ENCODE results near the gene PKIB.
"Not testable (repeated sequence)": the region's sequence is repeated elsewhere in the genome, so short reads cannot be mapped to it uniquely, and the experiment has no call there.

PKIB gene

GRCh38 chr6:122712448-122713137 is 102.4 kb downstream of the PKIB start:
- DNase-seq, result no peak

GRCh38 chr6:122713138-122713537 is 102.9 kb downstream of the PKIB start:
- DNase-seq, result no peak

DNA sequence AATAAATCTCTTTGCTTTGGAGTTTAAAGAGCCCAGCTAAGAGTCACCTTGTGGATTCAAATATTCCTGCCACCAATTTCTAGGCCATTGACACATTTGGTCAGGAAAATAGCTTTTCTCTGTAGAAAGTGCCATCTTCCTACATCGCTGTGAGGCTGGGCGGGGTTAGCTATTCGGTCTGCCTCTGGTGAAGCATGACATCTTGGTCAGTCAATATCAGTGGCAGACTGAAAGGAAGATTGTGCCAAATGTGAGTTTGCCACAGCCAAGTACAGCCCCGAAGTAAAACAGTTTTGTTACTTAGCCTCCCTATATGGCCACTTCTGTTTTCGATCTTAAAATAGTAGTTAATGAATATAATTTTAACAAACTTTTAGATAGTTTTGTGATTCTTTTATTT is 103.9 kb downstream of the PKIB start:
- DNase-seq, result no peak

GRCh38 chr6:122715725-122716124 is 105.5 kb downstream of the PKIB start:
- no peak for DNase-seq

DNA sequence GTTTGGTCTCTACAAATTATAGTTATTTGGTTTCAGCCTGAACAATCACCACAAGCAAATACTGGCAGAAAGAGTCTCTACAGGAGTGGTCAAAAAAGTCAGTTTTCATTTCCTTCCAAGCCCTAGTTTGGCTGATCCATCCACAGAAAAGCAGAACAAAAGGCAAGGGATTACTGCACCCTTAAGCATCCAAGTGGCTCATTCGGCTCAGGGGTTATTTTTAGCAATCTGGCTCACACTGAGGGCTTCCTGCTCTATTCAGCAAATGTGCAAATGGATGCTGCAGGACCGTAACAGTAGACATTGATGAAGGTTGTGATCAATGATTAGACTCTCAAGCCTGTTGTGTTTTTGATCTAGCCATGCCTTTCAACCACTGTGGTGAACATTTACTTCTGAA is 107.1 kb downstream of the PKIB start:
- DNase-seq, result no peak

DNA sequence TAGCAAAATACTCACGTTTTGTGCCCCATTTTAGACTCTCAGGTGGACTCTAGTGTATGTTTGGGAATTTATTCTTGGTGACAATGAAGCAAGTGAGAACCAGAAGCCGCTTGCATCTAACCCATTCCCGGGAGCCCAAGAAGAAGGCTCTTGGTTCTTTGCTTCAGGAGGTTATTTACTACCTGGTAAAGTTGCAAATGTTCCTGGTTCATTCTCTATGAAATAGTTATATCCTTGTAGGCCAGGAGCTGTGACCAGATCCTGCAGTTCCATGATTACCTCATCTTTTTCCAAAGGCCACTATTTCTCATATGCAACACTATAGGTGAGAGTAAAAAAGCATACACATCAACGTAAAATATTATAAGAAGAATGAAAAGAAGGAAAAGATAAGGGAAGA is 108.4 kb downstream of the PKIB start:
- DNase-seq, result no peak

DNA sequence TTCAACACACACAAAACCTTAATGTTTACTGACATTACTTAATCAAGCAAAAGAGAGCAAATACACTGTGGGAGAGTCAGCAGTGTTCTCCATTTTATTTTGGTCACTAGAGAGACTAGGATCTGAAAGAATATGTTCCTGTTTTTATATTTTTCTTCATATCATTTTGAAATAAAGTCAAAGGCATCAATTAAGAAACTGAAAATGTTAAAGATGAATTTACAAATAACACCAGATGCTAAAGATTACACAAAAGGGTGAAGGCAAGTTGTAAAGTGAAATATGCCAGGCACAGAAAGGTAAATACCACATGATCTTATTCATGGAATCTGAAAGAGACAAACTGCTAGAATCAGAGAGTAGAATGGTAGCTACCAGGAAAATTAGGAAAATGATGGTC is 109.0 kb downstream of the PKIB start:
- no peak for DNase-seq

- DNase-seq, result no peak
These were observed 112.5 kb downstream of the PKIB start for GRCh38 chr6:122722746-122723145.

- no peak for DNase-seq
These were observed 116.4 kb downstream of the PKIB start for GRCh38 chr6:122726649-122727048.

- DNase-seq, result no peak
These were observed 117.0 kb downstream of the PKIB start for GRCh38 chr6:122727244-122727643.

DNA sequence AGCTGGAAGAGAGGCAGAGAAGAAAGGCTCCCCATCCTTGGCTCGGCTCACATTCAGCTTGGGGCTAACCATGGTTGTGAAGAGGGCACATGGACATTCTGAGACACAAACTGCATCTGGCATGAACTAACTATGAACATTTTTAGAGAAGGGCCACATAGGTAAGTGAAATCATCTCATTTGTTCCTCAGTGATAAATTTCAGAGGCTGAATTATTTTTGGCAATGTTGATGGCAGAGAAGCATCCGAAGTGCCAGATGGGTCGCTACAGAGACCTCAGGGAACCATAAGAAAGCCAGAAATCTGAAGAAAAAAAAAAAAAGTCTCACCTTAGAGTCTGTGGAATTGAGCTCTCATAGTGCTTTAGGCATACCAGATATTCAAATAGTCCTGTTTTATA is 120.1 kb downstream of the PKIB start:
- no peak for DNase-seq

- no peak for DNase-seq
These were observed 120.7 kb downstream of the PKIB start for GRCh38 chr6:122730775-122731386.

- no peak for DNase-seq
These were observed 123.1 kb downstream of the PKIB start for GRCh38 chr6:122733259-122733658.

GRCh38 chr6:122734529-122735395 is 124.6 kb downstream of the PKIB start:
- DNase-seq, result no peak

GRCh38 chr6:122735582-122735981 is 125.4 kb downstream of the PKIB start:
- no peak for DNase-seq

DNA sequence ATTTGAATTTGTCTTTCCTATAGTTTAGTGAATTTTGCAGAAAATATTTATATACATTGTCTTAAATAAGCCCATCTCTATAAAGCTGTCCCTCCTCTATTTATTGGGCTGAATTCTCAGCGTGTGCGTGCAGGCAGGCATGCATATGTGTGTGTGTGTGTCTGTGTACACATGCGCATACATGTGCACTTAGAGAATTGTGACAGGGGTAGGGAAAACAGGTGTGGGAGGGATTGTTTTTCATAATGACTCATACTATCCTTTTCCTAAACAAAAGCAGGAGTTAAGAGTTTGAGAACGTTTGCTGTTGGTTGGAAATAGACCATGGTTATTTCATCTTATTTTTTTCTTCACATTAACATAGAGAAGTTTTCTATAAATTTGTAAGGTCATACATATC is 126.0 kb downstream of the PKIB start:
- no peak for DNase-seq

- DNase-seq, result no peak
These were observed 126.4 kb downstream of the PKIB start for GRCh38 chr6:122736616-122737015.

- no peak for DNase-seq
These were observed 129.9 kb downstream of the PKIB start for GRCh38 chr6:122740091-122740490.

GRCh38 chr6:122740936-122741335 is 130.7 kb downstream of the PKIB start:
- DNase-seq, result no peak

- not testable (repeated sequence) for DNase-seq
These were observed 134.0 kb downstream of the PKIB start for GRCh38 chr6:122744247-122744646.

- DNase-seq, result not testable (repeated sequence)
These were observed 134.7 kb downstream of the PKIB start for GRCh38 chr6:122744856-122745255.

- DNase-seq, result no peak
These were observed 136.5 kb downstream of the PKIB start for GRCh38 chr6:122746688-122747087.

GRCh38 chr6:122747573-122747972 is 137.4 kb downstream of the PKIB start:
- no peak for DNase-seq

- DNase-seq, result not testable (repeated sequence)
These were observed 138.7 kb downstream of the PKIB start for GRCh38 chr6:122748945-122749344.

All from activated CD4-positive, alpha-beta T cell treated with anti-CD3 and anti-CD28 coated beads, Interleukin-2, amount 50 U/mL, for 48 hours (primary cell).